Aorta (tissue), 5 donors: ENCODE data around the gene SRGAP2B. TPM values are rescaled to one million over a fixed set of nuclear protein-coding genes. Genes with fewer than 3 reads are reported as not detected.
"Not testable (repeated sequence)": the region's sequence is repeated elsewhere in the genome, so short reads cannot be mapped to it uniquely, and the experiment has no call there.

Experiments
- ATAC-seq: fragments of 200-7000 bp; cut with Tn5 transposase; one replicate; pipeline ENCODE4 v1.9.1; 2022; ENCODE audit warnings: moderate library complexity; ENCODE audit not compliant: low FRiP score
- DNase-seq, 2 donors: peaks; one replicate each; pipeline ENCODE4 v3.0.0-alpha.2; 2020
- H3K27ac ChIP-seq, 2 donors: one replicate each; pipeline ENCODE4 v1.5.1; 2013; ENCODE audit warnings: low read length in 2 of 2, mild to moderate bottlenecking in 2 of 2, moderate library complexity in 2 of 2, control low read depth in 1 of 2, inconsistent platforms in 1 of 2, low read depth in 1 of 2
- H3K27me3 ChIP-seq, 2 donors: one replicate each; pipeline ENCODE4 v1.6.1; 2013; ENCODE audit warnings: control low read depth in 1 of 2, low read length in 1 of 2, mild to moderate bottlenecking in 1 of 2, moderate library complexity in 1 of 2; ENCODE audit not compliant: insufficient read depth in 2 of 2, control insufficient read depth in 1 of 2
- H3K36me3 ChIP-seq, 2 donors: one replicate each; pipeline ENCODE4 v1.6.1; 2013; ENCODE audit warnings: control low read depth in 1 of 2, low read length in 1 of 2, mild to moderate bottlenecking in 1 of 2; ENCODE audit not compliant: insufficient read depth in 2 of 2, control insufficient read depth in 1 of 2
- H3K4me1 ChIP-seq, 2 donors: one replicate each; pipeline ENCODE4 v1.6.1; 2013; ENCODE audit warnings: low read length in 2 of 2, control low read depth in 1 of 2, mild to moderate bottlenecking in 1 of 2, moderate library complexity in 1 of 2; ENCODE audit not compliant: insufficient read depth in 2 of 2, control insufficient read depth in 1 of 2
- H3K4me3 ChIP-seq, 2 donors: one replicate each; pipeline ENCODE4 v1.5.1; 2013; ENCODE audit warnings: low read length in 2 of 2, control low read depth in 1 of 2, mild to moderate bottlenecking in 1 of 2
- H3K9me3 ChIP-seq: one replicate; pipeline ENCODE4 v1.6.1; 2013; ENCODE audit warnings: mild to moderate bottlenecking, low read length; ENCODE audit not compliant: control insufficient read depth
- WGBS, 2 donors: extraction: QIAGEN DNeasy Blood & Tissue Kit; methylation state at CpG; one replicate each; pipeline ENCODE4 v1.1.7; 2013; 5-methylcytosine and 5-hydroxymethylcytosine counted together
- intact Hi-C, 2 donors: fragments of 100-400 bp; cut with DNase I; formaldehyde crosslinking; loops; one replicate each; pipeline versions ENCODE4 v1.14.2 to v1.15.0; 2022
- polyA plus RNA-seq, 2 donors: library from polyadenylated mRNA; stranded (reverse); fragments of 200-250 nt; gene quantifications; one replicate each; pipeline ENCODE4 v1.2.3, GENCODE V29; 2013
- total RNA-seq, 2 donors: library from RNA; stranded (reverse); fragmentation: NEBNext Ultra II Directional; extraction: Animal tissue kit (Norgen Biotek cat#: 25700); gene quantifications; one replicate each; pipeline ENCODE4 v1.2.1, GENCODE V29; 2021
- donor health status: healthy with polysubstance abuse.
- donor health status: Bipolar disorder and iron deficiency.
- donor health status: DM: no; HTN: no; CAD: no.
- donor health status: DM: no; HTN: no; CAD: no.
- donor health status: DM: yes; HTN: yes; CAD: no.

SRGAP2B gene
- total and polyA plus RNA-seq, 4 donors: 3.5 to 51.3 (median 30.8) TPM

DNA sequence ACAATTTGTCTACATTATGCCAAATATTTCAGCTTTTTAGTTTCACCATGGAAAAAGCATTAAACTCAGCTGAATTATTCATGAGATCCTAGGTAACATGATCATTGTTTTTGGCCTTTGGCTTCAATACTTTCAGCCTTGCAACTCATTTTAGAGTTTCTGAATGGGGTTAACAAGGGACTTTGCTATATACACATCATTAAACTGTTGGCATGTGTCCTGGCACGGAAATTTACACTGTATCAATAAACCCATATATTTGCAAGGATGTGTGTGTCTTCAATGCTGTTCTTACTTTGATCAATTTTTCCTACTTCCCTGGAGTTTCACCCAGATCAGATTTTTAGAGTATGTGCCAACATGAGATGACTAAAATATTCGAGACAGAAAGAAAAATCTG is 61.6 kb downstream of the SRGAP2B start:
- no CpG with 5 or more reads among the region's 2 CpGs for WGBS, 2 donors
- DNase-seq, H3K9me3 ChIP-seq, H3K4me1 ChIP-seq, H3K4me3 ChIP-seq, H3K36me3 ChIP-seq, ATAC-seq, H3K27ac ChIP-seq, intact Hi-C loops, H3K27me3 ChIP-seq: not testable (repeated sequence)

DNA sequence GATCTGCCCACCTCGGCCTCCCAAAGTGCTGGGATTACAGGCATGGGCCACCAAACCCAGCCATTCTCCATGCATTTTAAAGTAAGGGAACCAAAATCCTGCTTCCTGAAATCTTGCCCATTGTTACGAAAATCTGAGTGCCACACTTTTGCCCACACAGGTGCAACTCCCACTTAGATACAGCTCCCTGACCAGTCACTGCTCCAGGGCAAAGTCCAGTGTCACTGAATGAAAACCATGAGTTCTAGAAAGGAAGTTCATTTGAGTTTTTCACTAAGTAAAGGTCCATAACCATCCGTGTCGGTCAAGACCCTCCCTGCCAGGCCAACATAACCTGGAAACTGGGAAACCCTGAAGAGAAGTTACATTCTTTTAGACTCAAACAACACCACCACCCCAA is 67.9 kb downstream of the SRGAP2B start:
- H3K27ac ChIP-seq, H3K36me3 ChIP-seq, H3K27me3 ChIP-seq, intact Hi-C loops, ATAC-seq, H3K9me3 ChIP-seq, H3K4me3 ChIP-seq, H3K4me1 ChIP-seq, DNase-seq: not testable (repeated sequence)
- WGBS, 2 donors: no CpG with 5 or more reads among the region's 4 CpGs

DNA sequence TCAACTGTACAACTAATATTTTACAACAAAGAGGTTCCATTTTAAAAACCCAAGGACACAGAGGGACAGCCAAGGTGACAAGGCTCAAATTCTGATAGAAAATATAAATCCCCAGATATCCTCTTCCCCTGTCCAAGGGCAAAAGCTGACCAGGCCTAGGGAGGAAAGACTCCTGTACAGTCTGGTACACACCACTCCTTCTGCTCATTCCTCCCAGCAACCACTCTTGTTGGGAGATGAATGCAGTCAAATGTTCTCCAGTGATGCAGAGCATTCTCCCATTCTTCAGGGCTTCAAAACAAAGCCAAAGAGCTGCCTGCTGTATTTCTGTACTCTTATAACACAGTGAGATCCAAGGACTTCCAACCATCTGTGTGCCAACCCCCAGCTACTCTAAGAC is 69.8 kb downstream of the SRGAP2B start:
- H3K36me3 ChIP-seq, H3K4me1 ChIP-seq, intact Hi-C loops, H3K27me3 ChIP-seq, H3K27ac ChIP-seq, H3K9me3 ChIP-seq, ATAC-seq, DNase-seq, H3K4me3 ChIP-seq: not testable (repeated sequence)

- H3K36me3 ChIP-seq, H3K4me1 ChIP-seq, H3K27ac ChIP-seq, ATAC-seq, H3K9me3 ChIP-seq, H3K4me3 ChIP-seq, intact Hi-C loops, DNase-seq, H3K27me3 ChIP-seq: not testable (repeated sequence)
- 66% methylated on average over 2 of the region's 2 CpGs; no CpG with 5 or more reads in 1 of the 2 donors for WGBS, 2 donors
Observed at GRCh38 chr1:145022259-145022658, 72.9 kb downstream of the SRGAP2B start.

DNA sequence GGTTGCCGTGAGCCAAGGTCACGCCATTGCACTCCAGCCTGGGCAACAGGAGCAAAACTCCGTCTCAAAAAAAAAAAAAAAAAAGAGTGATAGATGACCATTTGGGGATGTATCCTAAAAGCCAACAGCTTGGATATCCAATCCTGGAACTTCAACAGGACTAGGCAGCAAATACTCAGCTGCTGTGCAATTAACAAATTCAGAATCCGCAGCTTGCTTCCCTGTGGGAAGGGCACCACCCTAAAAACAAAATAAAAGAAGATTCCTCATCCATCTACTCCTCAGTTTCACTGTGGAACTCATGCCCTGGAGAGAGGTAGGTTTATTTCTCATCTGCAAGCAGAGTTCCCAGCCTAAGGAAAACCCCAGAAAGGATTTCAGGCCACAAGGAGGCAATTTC is 73.4 kb downstream of the SRGAP2B start:
- WGBS, 2 donors: 90 to 100% methylated on average over 1 to 3 of the region's 4 CpGs
- H3K9me3 ChIP-seq, H3K27ac ChIP-seq, intact Hi-C loops, H3K4me1 ChIP-seq, H3K4me3 ChIP-seq, H3K36me3 ChIP-seq, ATAC-seq, H3K27me3 ChIP-seq: not testable (repeated sequence)
- peak; percentile 9 to 17 for DNase-seq

- H3K4me3 ChIP-seq, DNase-seq, intact Hi-C loops, H3K27ac ChIP-seq, H3K4me1 ChIP-seq, ATAC-seq, H3K27me3 ChIP-seq, H3K9me3 ChIP-seq, H3K36me3 ChIP-seq: not testable (repeated sequence)
- 47 to 75% methylated on average over 2 of the region's 2 CpGs for WGBS, 2 donors
Observed at GRCh38 chr1:145019709-145020108, 75.4 kb downstream of the SRGAP2B start.

DNA sequence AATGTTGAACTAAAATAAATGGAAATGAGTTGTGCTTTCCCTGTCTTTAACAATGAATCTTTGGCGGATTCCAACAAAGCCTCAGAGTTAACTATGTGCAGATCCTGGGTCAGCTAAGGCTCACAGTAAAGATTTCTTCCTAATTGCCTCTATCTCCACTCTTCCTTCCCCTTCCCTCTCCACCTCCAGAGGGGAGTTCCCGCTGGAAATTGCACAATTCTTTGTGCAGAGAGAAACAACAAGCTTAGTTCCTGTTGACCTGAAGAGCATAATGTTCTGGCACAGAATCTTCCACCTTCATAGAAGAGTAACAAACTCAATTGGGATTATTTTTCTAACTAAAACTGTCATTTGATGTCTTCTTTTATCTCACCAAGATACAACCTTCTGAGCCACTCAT is 77.4 kb downstream of the SRGAP2B start:
- H3K9me3 ChIP-seq, H3K36me3 ChIP-seq, intact Hi-C loops, H3K4me3 ChIP-seq, DNase-seq, H3K4me1 ChIP-seq, H3K27ac ChIP-seq, H3K27me3 ChIP-seq: not testable (repeated sequence)
- WGBS, 2 donors: 88 to 89% methylated on average over 1 to 2 of the region's 2 CpGs
- peak; percentile 22 for ATAC-seq

DNA sequence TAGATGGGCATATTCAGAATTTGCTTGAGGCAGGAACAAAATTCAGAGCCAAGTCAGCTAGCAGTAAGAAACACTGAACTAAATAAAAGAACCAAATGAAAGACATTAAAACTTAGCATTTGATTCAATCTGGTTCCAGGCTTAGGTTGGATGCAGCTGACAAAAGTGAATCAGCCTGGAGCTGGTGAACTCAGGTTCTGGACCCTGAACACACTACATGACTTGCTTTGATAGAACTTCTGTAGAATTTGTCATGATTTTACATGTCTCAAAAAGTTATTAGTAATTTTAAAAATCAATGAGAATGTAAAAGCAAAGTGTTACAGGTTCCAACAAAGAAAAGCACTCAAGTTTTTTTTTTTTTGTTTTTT is 78.7 kb downstream of the SRGAP2B start:
- H3K4me1 ChIP-seq, H3K27ac ChIP-seq, H3K27me3 ChIP-seq, ATAC-seq, H3K4me3 ChIP-seq, H3K36me3 ChIP-seq, intact Hi-C loops, H3K9me3 ChIP-seq, DNase-seq: not testable (repeated sequence)

DNA sequence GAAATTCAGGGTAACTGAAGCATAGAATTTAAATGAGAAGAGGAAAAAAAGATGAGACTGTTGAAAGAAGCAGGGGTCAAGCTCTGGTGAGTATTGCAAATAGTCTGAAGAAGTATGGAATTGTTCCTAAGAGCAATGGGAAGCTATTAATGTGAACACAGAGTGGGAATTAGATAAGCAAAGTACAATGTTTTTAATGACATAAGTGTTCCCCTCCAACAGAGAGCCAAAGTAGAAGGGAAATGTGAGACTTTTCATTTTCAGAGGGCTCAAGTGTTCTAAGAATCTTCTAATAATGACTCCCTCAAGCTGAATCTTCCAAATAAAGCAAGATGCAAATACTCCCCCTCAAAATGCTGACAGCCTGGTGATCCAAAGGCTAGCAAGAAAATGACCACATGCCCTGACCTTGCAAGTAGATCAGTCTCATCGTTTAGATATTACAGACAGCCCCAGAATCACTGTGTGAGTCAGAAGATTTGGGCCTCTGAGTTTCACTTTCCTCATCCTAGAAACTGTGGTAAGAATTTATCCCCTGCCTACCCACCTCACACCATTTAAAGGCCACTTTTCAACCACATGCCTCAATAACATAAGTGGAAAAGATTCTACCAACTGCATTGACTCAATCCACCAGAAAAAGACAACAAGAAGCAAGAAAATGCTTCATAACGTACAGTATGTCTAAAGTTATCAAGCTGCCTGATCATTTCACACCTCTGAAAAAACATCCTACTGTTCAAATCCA is 79.2 kb downstream of the SRGAP2B start:
- H3K4me1 ChIP-seq, ATAC-seq, H3K27me3 ChIP-seq, DNase-seq, H3K36me3 ChIP-seq, H3K4me3 ChIP-seq, H3K27ac ChIP-seq, intact Hi-C loops, H3K9me3 ChIP-seq: not testable (repeated sequence)
- WGBS, 2 donors: no CpG with 5 or more reads among the region's 2 CpGs
